Measurements from ENCODE around the gene PRR7. TPM values are rescaled to one million over a fixed set of nuclear protein-coding genes. Genes with fewer than 3 reads are reported as not detected.

The PRR7 gene
- total RNA-seq, 1 experiment from 2014 or later = 39.2 TPM

- H3K9me3 ChIP-seq (ENCODE audit: control insufficient read depth, insufficient read depth, low read depth, low read length) = no peaks in the 10 kb centered on the region
- no peaks in the 10 kb centered on the region for H3K27me3 ChIP-seq (ENCODE audit: control insufficient read depth, insufficient read depth, low read length)
- no peaks in the 10 kb centered on the region for H3K36me3 ChIP-seq (ENCODE audit: control insufficient read depth, insufficient read depth, low read length)
- POLR2A ChIA-PET = no interaction called here
- intact Hi-C loops (cut with micrococcal nuclease; ENCODE audit: unreplicated experiment) = no loop called here
- no peak for TF ChIP-seq REST (IDR thresholded peaks at IDR 0.05; ENCODE audit: insufficient read depth in 1 of 2, low read depth in 2 of 2, low read length in 1 of 2)
- TF ChIP-seq TCF7L2 (IDR thresholded peaks at IDR 0.05; ENCODE audit: low read depth, low read length) = no peak
- TF ChIP-seq SIN3A (IDR thresholded peaks at IDR 0.05; ENCODE audit: borderline replicate concordance, insufficient read depth, low read depth, low read length) = no peak
- no peak for TF ChIP-seq POLR2AphosphoS5 (IDR thresholded peaks at IDR 0.05; ENCODE audit: low read depth, low read length)
- no peak for TF ChIP-seq CTCF (IDR thresholded peaks at IDR 0.05)
- H3K27ac ChIP-seq (ENCODE audit: low read length) = no peak overlapping the region
- in situ Hi-C loops (cut with HindIII; ENCODE audit: low pct_unique_long_range_greater_than_20kb, low sequenced_read_pairs) = no loop called here
- ATAC-seq (no peak), DNase-seq (ENCODE audit: low read depth, low spot score) (no peak)
- BruUV-seq (replicated peaks) = no TSS peak
- H3K4me1 ChIP-seq (ENCODE audit: control insufficient read depth, insufficient read depth, low read length) = peaks cover 5% of the 10 kb centered on the region
- CTCF ChIA-PET = no interaction called here
- H3K4me3 ChIP-seq (ENCODE audit: low read depth in 2 of 2, low read length in 2 of 2) = no peak overlapping the region
These were observed 32.4 kb downstream of the PRR7 start for GRCh38 chr5:177478711-177479646.

- in situ Hi-C loops (cut with HindIII; ENCODE audit: low pct_unique_long_range_greater_than_20kb, low sequenced_read_pairs) = no loop called here
- intact Hi-C loops (cut with micrococcal nuclease; ENCODE audit: unreplicated experiment) = no loop called here
- POLR2A ChIA-PET = no interaction called here
- no TSS peak for BruUV-seq (replicated peaks)
- Histone ChIP-seq H3K27ac (ENCODE audit: low read length) (no peak overlapping the region; the same call in 1 of the 2 replicates), H3K36me3 (ENCODE audit: control insufficient read depth, insufficient read depth, low read length) (no peaks in the 10 kb centered on the region), H3K4me3 (ENCODE audit: low read depth in 2 of 2, low read length in 2 of 2) (no peak overlapping the region), H3K4me1 (ENCODE audit: control insufficient read depth, insufficient read depth, low read length) (peaks cover 3% of the 10 kb centered on the region), H3K9me3 (ENCODE audit: control insufficient read depth, insufficient read depth, low read depth, low read length) (no peaks in the 10 kb centered on the region), H3K27me3 (ENCODE audit: control insufficient read depth, insufficient read depth, low read length) (no peaks in the 10 kb centered on the region)
- DNase-seq (ENCODE audit: low read depth, low spot score) (no peak), ATAC-seq (no peak)
- CTCF ChIA-PET = interaction anchor here (0.6 to 1.0 kb wide), 4 partner anchors 12 to 127 kb away, joined by 3 to 6 read pairs (median 4); no protein-coding TSS in a partner anchor
- TF ChIP-seq REST (IDR thresholded peaks at IDR 0.05; ENCODE audit: insufficient read depth in 1 of 2, low read depth in 2 of 2, low read length in 1 of 2) (no peak), TCF7L2 (IDR thresholded peaks at IDR 0.05; ENCODE audit: low read depth, low read length) (no peak), CTCF (IDR thresholded peaks at IDR 0.05) (no peak), SIN3A (IDR thresholded peaks at IDR 0.05; ENCODE audit: borderline replicate concordance, insufficient read depth, low read depth, low read length) (no peak), POLR2AphosphoS5 (IDR thresholded peaks at IDR 0.05; ENCODE audit: low read depth, low read length) (no peak)
These were observed 33.2 kb downstream of the PRR7 start for GRCh38 chr5:177479774-177480173.

Measured in Panc1 (cell line).